Hematopoietic multipotent progenitor cell (in vitro differentiated cells): ENCODE data around the gene COMMD1. TPM values are rescaled to one million over a fixed set of nuclear protein-coding genes. Genes with fewer than 3 reads are reported as not detected.
"Not testable (repeated sequence)": the region's sequence is repeated elsewhere in the genome, so short reads cannot be mapped to it uniquely, and the experiment has no call there.

Source experiments
- DNase-seq, 3 donors: peaks; one replicate each; pipeline ENCODE4 v3.0.0-alpha.2; 2011 to 2015; ENCODE audit warnings: low read depth in 2 of 3, low spot score in 2 of 3
- total RNA-seq: library from RNA; depleted of rRNA; stranded (reverse); fragments of >200 nt; gene quantifications from one replicate; pipeline ENCODE4 v1.2.3, GENCODE V29; 2012

The COMMD1 gene
- total RNA-seq, 1 donor = 27.5 TPM

GRCh38 chr2:62119311-62119974 lies 214.0 kb downstream of the COMMD1 start:
- DNase-seq = no peak

GRCh38 chr2:62126239-62126638 lies 220.8 kb downstream of the COMMD1 start:
- not testable (repeated sequence) for DNase-seq

GRCh38 chr2:62133320-62133823 lies 227.9 kb downstream of the COMMD1 start:
- DNase-seq = no peak

GRCh38 chr2:62136956-62137830 lies 231.7 kb downstream of the COMMD1 start:
- no peak for DNase-seq

GRCh38 chr2:62140426-62141141 lies 235.1 kb downstream of the COMMD1 start:
- peak in 2 of 3 donors; percentile 68 to 86 for DNase-seq

GRCh38 chr2:62141142-62141740 lies 235.8 kb downstream of the COMMD1 start:
- DNase-seq = peak in 2 of 3 donors; percentile 38 to 65

- peak in 1 of 3 donors; percentile 32 for DNase-seq
Observed at GRCh38 chr2:62142054-62142453, 236.6 kb downstream of the COMMD1 start.

- DNase-seq = no peak
Observed at GRCh38 chr2:62143696-62144095, 238.2 kb downstream of the COMMD1 start.

GRCh38 chr2:62144689-62145477 lies 239.4 kb downstream of the COMMD1 start:
- DNase-seq = no peak

- DNase-seq = peak in 2 of 3 donors; percentile 31 to 81
Observed at GRCh38 chr2:62145478-62146100, 240.1 kb downstream of the COMMD1 start.

GRCh38 chr2:62146790-62147189 lies 241.3 kb downstream of the COMMD1 start:
- not testable (repeated sequence) for DNase-seq

- no peak for DNase-seq
Observed at GRCh38 chr2:62147610-62148301, 242.3 kb downstream of the COMMD1 start.

- DNase-seq = no peak
Observed at GRCh38 chr2:62149708-62150107, 244.2 kb downstream of the COMMD1 start.

GRCh38 chr2:62150597-62151305 lies 245.3 kb downstream of the COMMD1 start:
- DNase-seq = no peak

GRCh38 chr2:62151306-62151638 lies 245.8 kb downstream of the COMMD1 start:
- DNase-seq = no peak

GRCh38 chr2:62152000-62152399 lies 246.5 kb downstream of the COMMD1 start:
- DNase-seq = no peak

GRCh38 chr2:62156861-62157496 lies 251.5 kb downstream of the COMMD1 start:
- DNase-seq = no peak
